HS-27A (cell line): ENCODE measurements around the gene LRRC14B.
"Not testable (repeated sequence)": the region's sequence is repeated elsewhere in the genome, so short reads cannot be mapped to it uniquely, and the experiment has no call there.

Experiments used
- DNase-seq: peaks from one replicate; pipeline ENCODE4 v3.0.0-alpha.2; 2012; ENCODE audit warnings: low read depth, missing footprints

The LRRC14B gene

GRCh38 chr5:192691-192969 lies 1.3 kb downstream of the LRRC14B start:
- DNase-seq, result no peak

GRCh38 chr5:192970-193831 lies 1.9 kb downstream of the LRRC14B start:
- no peak for DNase-seq

- no peak for DNase-seq
These were observed 2.8 kb downstream of the LRRC14B start for GRCh38 chr5:194102-194501.

- no peak for DNase-seq
These were observed 3.4 kb downstream of the LRRC14B start for GRCh38 chr5:194603-195209.

- DNase-seq, result no peak
These were observed 4.3 kb downstream of the LRRC14B start for GRCh38 chr5:195401-196160.

GRCh38 chr5:196350-196749 lies 5.1 kb downstream of the LRRC14B start:
- DNase-seq, result no peak

GRCh38 chr5:197031-197430 lies 5.7 kb downstream of the LRRC14B start:
- DNase-seq, result not testable (repeated sequence)

GRCh38 chr5:197892-198489 lies 6.7 kb downstream of the LRRC14B start:
- DNase-seq, result no peak

- no peak for DNase-seq
These were observed 7.4 kb downstream of the LRRC14B start for GRCh38 chr5:198516-199196.

GRCh38 chr5:199197-199949 lies 8.1 kb downstream of the LRRC14B start:
- DNase-seq, result no peak

- no peak for DNase-seq
These were observed 8.8 kb downstream of the LRRC14B start for GRCh38 chr5:199950-200645.

GRCh38 chr5:200985-201384 lies 9.7 kb downstream of the LRRC14B start:
- DNase-seq, result no peak

GRCh38 chr5:201672-202071 lies 10.4 kb downstream of the LRRC14B start:
- DNase-seq, result no peak

- DNase-seq, result no peak
These were observed 12.1 kb downstream of the LRRC14B start for GRCh38 chr5:203246-203930.

- no peak for DNase-seq
These were observed 12.7 kb downstream of the LRRC14B start for GRCh38 chr5:204001-204400.

GRCh38 chr5:204462-204861 lies 13.2 kb downstream of the LRRC14B start:
- DNase-seq, result no peak

- DNase-seq, result no peak
These were observed 13.8 kb downstream of the LRRC14B start for GRCh38 chr5:204966-205670.

GRCh38 chr5:206406-206805 lies 15.1 kb downstream of the LRRC14B start:
- no peak for DNase-seq

- no peak for DNase-seq
These were observed 15.7 kb downstream of the LRRC14B start for GRCh38 chr5:206927-207536.
